Measurements from ENCODE around the gene HP. TPM values are rescaled to one million over a fixed set of nuclear protein-coding genes. Genes with fewer than 3 reads are reported as not detected.

Gene HP
- total and polyA plus RNA-seq, 2 of the 13 experiments (the other 11 are each of a cell fraction or from before 2014, with no cell fraction given) = 387 to 524 TPM

GRCh38 chr16:72023962-72024361 lies 30.3 kb upstream of the HP start (continued):
- TF ChIP-seq ZBTB4 (CRISPR knock-in tag; IDR thresholded peaks at IDR 0.05; ENCODE audit: borderline replicate concordance) = peak; percentile 96; the same call in 1 of the 2 replicates
- no peak for TF ChIP-seq ZNF296 (CRISPR knock-in tag; conservative IDR thresholded peaks at IDR 0.05)
- no peak for TF ChIP-seq ZNF251 (CRISPR knock-in tag; IDR thresholded peaks at IDR 0.05)
- no peak for TF ChIP-seq ZNF800 (CRISPR knock-in tag; IDR thresholded peaks at IDR 0.05)
- TF ChIP-seq TEAD3 (CRISPR knock-in tag; optimal IDR thresholded peaks at IDR 0.05; ENCODE audit: borderline replicate concordance) = peak; percentile 39
- TF ChIP-seq ATF7-NPFF (CRISPR knock-in tag; IDR thresholded peaks at IDR 0.05; ENCODE audit: low read depth) = no peak
- TF ChIP-seq RARA (CRISPR knock-in tag; IDR thresholded peaks at IDR 0.05) = peak; percentile 41; the same call in 1 of the 2 replicates
- TF ChIP-seq BORCS8-MEF2B (CRISPR knock-in tag; IDR thresholded peaks at IDR 0.05) = no peak
- peak; percentile 38; the same call in 1 of the 2 replicates for TF ChIP-seq ISL2 (CRISPR knock-in tag; IDR thresholded peaks at IDR 0.05)
- TF ChIP-seq ZBTB26 (CRISPR knock-in tag; IDR thresholded peaks at IDR 0.05; ENCODE audit: borderline replicate concordance) = peak; percentile 95
- TF ChIP-seq MIXL1 (CRISPR knock-in tag; IDR thresholded peaks at IDR 0.05) = 0 out of 2 replicates have a peak, but pooled peaks have one; percentile 37
- no peak for TF ChIP-seq GLI4 (CRISPR knock-in tag; IDR thresholded peaks at IDR 0.05; ENCODE audit: borderline replicate concordance)
- TF ChIP-seq ZKSCAN5 (CRISPR knock-in tag; IDR thresholded peaks at IDR 0.05) = peak; percentile 81; the same call in 1 of the 2 replicates
- peak; percentile 46; the same call in 1 of the 2 replicates for TF ChIP-seq RXRA (CRISPR knock-in tag; IDR thresholded peaks at IDR 0.05)
- peak; percentile 75; the same call in 1 of the 2 replicates for TF ChIP-seq HOMEZ (CRISPR knock-in tag; IDR thresholded peaks at IDR 0.05; ENCODE audit: low read depth)
- peak; percentile 70 for TF ChIP-seq FOSL2 (CRISPR knock-in tag; IDR thresholded peaks at IDR 0.05)
- TF ChIP-seq ZBTB33 (CRISPR knock-in tag; IDR thresholded peaks at IDR 0.05) = peak; percentile 97
- no peak for TF ChIP-seq TEF (CRISPR knock-in tag; IDR thresholded peaks at IDR 0.05)

All from HepG2 (cell line).